Endothelial cell of umbilical vein (primary cell): ENCODE results near the gene TNIK. TPM values are rescaled to one million over a fixed set of nuclear protein-coding genes. Genes with fewer than 3 reads are reported as not detected.

Experiments used
- BruUV-seq: library from RNA; stranded (reverse); fragments of 400-500 nt; replicated peaks from 2 replicates; lab custom pipeline; 2021; lab: Mats Ljungman, UMichigan
- CTCF ChIA-PET: fragments of 300-600, 350-600 bp; sonication (Branson Sonifier 250); formaldehyde crosslinking; loops from one replicate; lab custom pipeline; 2021; ENCODE audit warnings: antibody characterized with exemption, inconsistent platforms; lab: Charles Lee
- POLR2A ChIA-PET: fragments of 300-600, 350-600 bp; sonication (Branson Sonifier 250); formaldehyde crosslinking; loops from one replicate; lab custom pipeline; 2021; ENCODE audit warnings: antibody characterized with exemption, inconsistent platforms; lab: Charles Lee
- DNase-seq: peaks from one replicate; pipeline ENCODE4 v3.0.0-alpha.2; 2011; ENCODE audit warnings: low read depth, low spot score
- FAIRE-seq: peaks from 2 replicates; lab custom pipeline; 2011; peaks lifted over from hg19 to GRCh38; lab: Jason Lieb, UNC
- H2AFZ ChIP-seq: 2 replicates; pipeline ENCODE4 v1.6.0; 2012; ENCODE audit warnings: low read depth, low read length, control low read depth, inconsistent platforms
- H3K27ac ChIP-seq: 2 replicates; pipeline ENCODE4 v1.5.1; 2011; ENCODE audit warnings: low read depth, mild to moderate bottlenecking, control low read depth, low read length, moderate library complexity; ENCODE audit not compliant: insufficient read depth
- H3K27me3 ChIP-seq, 2 experiments: 2 replicates each; pipeline versions ENCODE4 v1.6.0 to v1.6.1; 2011; ENCODE audit warnings: low read length in 2 of 2, mixed read lengths in 1 of 2; ENCODE audit not compliant: control insufficient read depth in 2 of 2, insufficient read depth in 2 of 2
- H3K36me3 ChIP-seq, 2 experiments: 2 replicates in 1 of 2; 3 replicates in 1 of 2; pipeline ENCODE4 v1.5.1; 2011; ENCODE audit warnings: low read length in 2 of 2, mild to moderate bottlenecking in 1 of 2, moderate library complexity in 1 of 2; ENCODE audit not compliant: control insufficient read depth in 2 of 2, insufficient read depth in 2 of 2; ENCODE audit errors: extremely low read depth in 1 of 2
- H3K4me1 ChIP-seq: 3 replicates; pipeline ENCODE4 v1.5.1; 2011; ENCODE audit warnings: mild to moderate bottlenecking, low read length; ENCODE audit not compliant: control insufficient read depth, insufficient read depth; ENCODE audit errors: extremely low read depth
- H3K4me2 ChIP-seq: 2 replicates; pipeline ENCODE4 v1.6.1; 2011; ENCODE audit warnings: low read length, control low read depth, mixed read lengths; ENCODE audit not compliant: insufficient read depth
- H3K4me3 ChIP-seq, 3 experiments: fragments of 200-600 bp in 1 of 3; sonication (generic), shearing (Covaris generic) in 1 of 3; replicated peaks in 1 of 3; 2 replicates each; pipeline ENCODE4 v1.5.1; 2011 to 2016; ENCODE audit warnings: control low read depth in 3 of 3, low read length in 3 of 3, mild to moderate bottlenecking in 2 of 3, inconsistent platforms in 1 of 3, low read depth in 1 of 3, moderate library complexity in 1 of 3; ENCODE audit not compliant: insufficient read depth in 1 of 3
- H3K79me2 ChIP-seq: 2 replicates; pipeline ENCODE4 v1.6.0; 2012; ENCODE audit warnings: low read length, inconsistent platforms; ENCODE audit not compliant: control insufficient read depth, insufficient read depth
- H3K9ac ChIP-seq: replicated peaks from 2 replicates; pipeline ENCODE3; 2011; ENCODE audit warnings: low read length, control low read depth; ENCODE audit not compliant: insufficient read depth; ENCODE audit errors: extremely low read depth
- H3K9me1 ChIP-seq: replicated peaks from 3 replicates; pipeline ENCODE4 v1.6.0; 2011; ENCODE audit warnings: mild to moderate bottlenecking, low read length; ENCODE audit not compliant: control insufficient read depth, insufficient read depth; ENCODE audit errors: extremely low read depth
- H3K9me3 ChIP-seq: replicated peaks from 2 replicates; pipeline ENCODE4 v1.5.1; 2012; ENCODE audit warnings: low read length, inconsistent platforms; ENCODE audit not compliant: control insufficient read depth, insufficient read depth
- H4K20me1 ChIP-seq: replicated peaks from 2 replicates; pipeline ENCODE3; 2011; ENCODE audit warnings: mild to moderate bottlenecking, low read length; ENCODE audit not compliant: control insufficient read depth, insufficient read depth; ENCODE audit errors: extremely low read depth
- FOS ChIP-seq: IDR thresholded peaks from 2 replicates; pipeline ENCODE4 v1.6.1; 2011; ENCODE audit warnings: mild to moderate bottlenecking, low read length, moderate library complexity, borderline replicate concordance; ENCODE audit not compliant: insufficient read depth
- GATA2 ChIP-seq: IDR thresholded peaks from 2 replicates; pipeline ENCODE4 v1.7.0; 2011; ENCODE audit warnings: low read depth, mild to moderate bottlenecking, moderate library complexity, mixed read lengths, low read length; ENCODE audit not compliant: insufficient read length, insufficient read depth
- JUN ChIP-seq: IDR thresholded peaks from 2 replicates; pipeline ENCODE4 v1.6.1; 2011; ENCODE audit warnings: borderline replicate concordance, low read depth; ENCODE audit not compliant: insufficient read length, insufficient read depth
- MYC ChIP-seq: IDR thresholded peaks from one replicate; pipeline ENCODE4 v1.6.1; 2011; ENCODE audit warnings: mild to moderate bottlenecking, low read depth, low read length
- POLR2A ChIP-seq: IDR thresholded peaks from 2 replicates; pipeline ENCODE4 v1.6.1; 2012; ENCODE audit warnings: low read depth, mild to moderate bottlenecking, control low read depth, low read length
- dilution Hi-C: fragments of 300-500 bp; cut with MboI; formaldehyde crosslinking; loops from one replicate; pipeline ENCODE4 v1.15.0; 2019; ENCODE audit warnings: low sequenced_read_pairs; ENCODE audit not compliant: extremely low pct_ligation_motif_present
- intact Hi-C: fragments of 100-400 bp; cut with micrococcal nuclease; formaldehyde crosslinking; loops from one replicate; pipeline ENCODE4 v1.10.0; 2022
- polyA plus RNA-seq, 4 experiments: library from polyadenylated mRNA; depleted of rRNA in 3 of 4; stranded (reverse) in 3 of 4; unstranded in 1 of 4; fragments of >200 nt; gene quantifications; 2 replicates each; pipeline versions ENCODE4 v1.2.1 to v1.2.3, GENCODE V29; 2011 to 2012; ENCODE audit warnings: missing spikeins in 1 of 4
- total RNA-seq: library from RNA; stranded (reverse); gene quantifications from 2 replicates; pipeline ENCODE4 v1.2.3, GENCODE V29; 2021
- TF ChIP-seq, protein P1 (sequence below), 2 donors: IDR thresholded peaks; 1 replicate in 1 of 2; 2 replicates in 1 of 2; pipeline ENCODE4 v1.5.1; 2011; ENCODE audit warnings: low read length in 2 of 2, mild to moderate bottlenecking in 2 of 2, moderate library complexity in 2 of 2, control low read depth in 1 of 2, inconsistent platforms in 1 of 2, low read depth in 1 of 2; ENCODE audit not compliant: insufficient read depth in 1 of 2; ENCODE audit errors: extremely low read depth in 1 of 2

The TNIK gene
- total and polyA plus RNA-seq, 2 donors (not counting 3 experiments of a cell fraction or from before 2014, with no cell fraction given) = 10.9 to 39.7 TPM

GRCh38 chr3:171242951-171243350 is 217.3 kb downstream of the TNIK start:
- ChIA-PET POLR2A (no interaction called here), CTCF (interaction anchor here (0.9 kb wide), 1 partner anchor 9 kb away, joined by 3 read pairs; no protein-coding TSS in a partner anchor)
- TF ChIP-seq JUN (no peak), FOS (no peak), GATA2 (no peak), POLR2A (no peak)
- TF ChIP-seq, protein P1, sequence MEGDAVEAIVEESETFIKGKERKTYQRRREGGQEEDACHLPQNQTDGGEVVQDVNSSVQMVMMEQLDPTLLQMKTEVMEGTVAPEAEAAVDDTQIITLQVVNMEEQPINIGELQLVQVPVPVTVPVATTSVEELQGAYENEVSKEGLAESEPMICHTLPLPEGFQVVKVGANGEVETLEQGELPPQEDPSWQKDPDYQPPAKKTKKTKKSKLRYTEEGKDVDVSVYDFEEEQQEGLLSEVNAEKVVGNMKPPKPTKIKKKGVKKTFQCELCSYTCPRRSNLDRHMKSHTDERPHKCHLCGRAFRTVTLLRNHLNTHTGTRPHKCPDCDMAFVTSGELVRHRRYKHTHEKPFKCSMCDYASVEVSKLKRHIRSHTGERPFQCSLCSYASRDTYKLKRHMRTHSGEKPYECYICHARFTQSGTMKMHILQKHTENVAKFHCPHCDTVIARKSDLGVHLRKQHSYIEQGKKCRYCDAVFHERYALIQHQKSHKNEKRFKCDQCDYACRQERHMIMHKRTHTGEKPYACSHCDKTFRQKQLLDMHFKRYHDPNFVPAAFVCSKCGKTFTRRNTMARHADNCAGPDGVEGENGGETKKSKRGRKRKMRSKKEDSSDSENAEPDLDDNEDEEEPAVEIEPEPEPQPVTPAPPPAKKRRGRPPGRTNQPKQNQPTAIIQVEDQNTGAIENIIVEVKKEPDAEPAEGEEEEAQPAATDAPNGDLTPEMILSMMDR (IDR thresholded peaks at IDR 0.05; ENCODE audit: extremely low read depth in 1 of 2, insufficient read depth in 1 of 2, low read depth in 1 of 2, low read length in 2 of 2) = no peak
- no peak overlapping the region for H3K4me2 ChIP-seq
- BruUV-seq = no TSS peak
- no peak overlapping the region for H3K27ac ChIP-seq
- intact Hi-C loops (no loop called here), dilution Hi-C loops (no loop called here)
- no peak for DNase-seq
- H2AFZ ChIP-seq = no peak overlapping the region
- no peaks in the 10 kb centered on the region for H3K9me3 ChIP-seq
- H4K20me1 ChIP-seq = no peaks in the 10 kb centered on the region
- no peaks in the 10 kb centered on the region for H3K4me1 ChIP-seq
- H3K36me3 ChIP-seq = no peaks in the 10 kb centered on the region
- no peak overlapping the region for H3K4me3 ChIP-seq
- no peak for FAIRE-seq
- H3K79me2 ChIP-seq = no peaks in the 10 kb centered on the region
- H3K9me1 ChIP-seq = no peaks in the 10 kb centered on the region
- no peaks in the 10 kb centered on the region for H3K27me3 ChIP-seq
- no peak overlapping the region for H3K9ac ChIP-seq

DNA sequence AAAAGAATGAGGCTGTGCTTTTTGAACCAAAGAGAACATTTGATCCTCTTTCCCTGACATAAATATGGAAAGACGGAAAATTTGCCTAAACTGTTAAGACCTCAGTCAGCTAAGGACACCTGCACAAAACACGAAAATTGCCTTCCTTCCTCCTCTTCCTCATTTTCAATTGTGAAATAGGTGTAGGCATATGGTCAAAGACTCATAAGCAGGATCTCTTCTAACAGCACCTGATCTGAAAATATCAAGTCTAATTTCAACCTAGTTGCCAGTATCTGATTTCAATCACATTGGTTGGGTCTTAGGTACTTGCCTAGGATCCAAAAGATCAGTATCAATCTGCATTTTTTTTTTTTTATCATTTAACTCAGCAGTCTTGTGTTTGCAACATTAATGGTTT is 218.0 kb downstream of the TNIK start:
- FAIRE-seq = no peak

More for the DNA sequence above, 218.0 kb downstream of the TNIK start:
- Histone ChIP-seq H3K4me3 (no peak overlapping the region), H3K9ac (no peak overlapping the region), H3K36me3 (no peaks in the 10 kb centered on the region), H3K4me1 (no peaks in the 10 kb centered on the region), H3K27me3 (no peaks in the 10 kb centered on the region), H2AFZ (no peak overlapping the region), H3K9me3 (no peaks in the 10 kb centered on the region), H3K27ac (no peak overlapping the region), H4K20me1 (no peaks in the 10 kb centered on the region), H3K9me1 (no peaks in the 10 kb centered on the region), H3K4me2 (no peak overlapping the region), H3K79me2 (no peaks in the 10 kb centered on the region)
- no peak for TF ChIP-seq MYC
- TF ChIP-seq, protein P1 (IDR thresholded peaks at IDR 0.05; ENCODE audit: extremely low read depth in 1 of 2, insufficient read depth in 1 of 2, low read depth in 1 of 2, low read length in 2 of 2) = no peak
- TF ChIP-seq GATA2 = no peak
- CTCF ChIA-PET = no interaction called here
- DNase-seq = no peak
- dilution Hi-C loops (no loop called here), intact Hi-C loops (no loop called here)
- POLR2A ChIA-PET = no interaction called here
- no TSS peak for BruUV-seq
